Activated CD4-positive, alpha-beta T cell treated with anti-CD3 and anti-CD28 coated beads for 36 hours (primary cell): ENCODE results near the gene APOM. TPM values are rescaled to one million over a fixed set of nuclear protein-coding genes. Genes with fewer than 3 reads are reported as not detected.

Source experiments
- ATAC-seq: fragments of 200-7000 bp; cut with Tn5 transposase; one replicate; pipeline ENCODE4 v1.10.0; 2021; ENCODE audit warnings: mild to moderate bottlenecking, moderate library complexity
- CTCF ChIA-PET: fragments of 350-600 bp; sonication (Branson Sonifier 250); formaldehyde crosslinking; loops from one replicate; lab custom pipeline; 2021; ENCODE audit warnings: antibody characterized with exemption; lab: Charles Lee
- POLR2A ChIA-PET: fragments of 350-600 bp; sonication (Branson Sonifier 250); formaldehyde crosslinking; loops from one replicate; lab custom pipeline; 2021; ENCODE audit warnings: antibody characterized with exemption, inconsistent platforms; lab: Charles Lee
- DNase-seq: peaks from one replicate; pipeline ENCODE4 v3.0.0-alpha.2; 2020
- H3K27ac Mint-ChIP-seq: one replicate; pipeline ENCODE4 v1.8.0; 2021; ENCODE audit warnings: mixed read lengths
- H3K27me3 Mint-ChIP-seq: one replicate; pipeline ENCODE4 v1.8.0; 2021; ENCODE audit warnings: mixed read lengths
- H3K36me3 Mint-ChIP-seq: one replicate; pipeline ENCODE4 v1.8.0; 2021; ENCODE audit warnings: low read depth, mixed read lengths
- H3K4me1 Mint-ChIP-seq: one replicate; pipeline ENCODE4 v1.8.0; 2021; ENCODE audit warnings: mixed read lengths
- H3K4me3 Mint-ChIP-seq: one replicate; pipeline ENCODE4 v1.8.0; 2021; ENCODE audit warnings: mild to moderate bottlenecking, moderate library complexity, mixed read lengths
- H3K9me3 Mint-ChIP-seq: one replicate; pipeline ENCODE4 v1.8.0; 2021; ENCODE audit warnings: low read depth, mixed read lengths
- intact Hi-C, 2 experiments: fragments of 100-400 bp; cut with DNase I in 1 of 2; cut with micrococcal nuclease in 1 of 2; formaldehyde crosslinking; loops; one replicate each; pipeline versions ENCODE4 v1.14.2 to v1.15.1; 2022 to 2024; cut with DNase I, micrococcal nuclease
- total RNA-seq, 2 experiments: library from RNA; stranded (reverse); gene quantifications; one replicate each; pipeline ENCODE4 v1.2.3, GENCODE V29; 2021

APOM gene
- total RNA-seq, 2 experiments from 2014 or later: 3.4 to 4.0 TPM

DNA sequence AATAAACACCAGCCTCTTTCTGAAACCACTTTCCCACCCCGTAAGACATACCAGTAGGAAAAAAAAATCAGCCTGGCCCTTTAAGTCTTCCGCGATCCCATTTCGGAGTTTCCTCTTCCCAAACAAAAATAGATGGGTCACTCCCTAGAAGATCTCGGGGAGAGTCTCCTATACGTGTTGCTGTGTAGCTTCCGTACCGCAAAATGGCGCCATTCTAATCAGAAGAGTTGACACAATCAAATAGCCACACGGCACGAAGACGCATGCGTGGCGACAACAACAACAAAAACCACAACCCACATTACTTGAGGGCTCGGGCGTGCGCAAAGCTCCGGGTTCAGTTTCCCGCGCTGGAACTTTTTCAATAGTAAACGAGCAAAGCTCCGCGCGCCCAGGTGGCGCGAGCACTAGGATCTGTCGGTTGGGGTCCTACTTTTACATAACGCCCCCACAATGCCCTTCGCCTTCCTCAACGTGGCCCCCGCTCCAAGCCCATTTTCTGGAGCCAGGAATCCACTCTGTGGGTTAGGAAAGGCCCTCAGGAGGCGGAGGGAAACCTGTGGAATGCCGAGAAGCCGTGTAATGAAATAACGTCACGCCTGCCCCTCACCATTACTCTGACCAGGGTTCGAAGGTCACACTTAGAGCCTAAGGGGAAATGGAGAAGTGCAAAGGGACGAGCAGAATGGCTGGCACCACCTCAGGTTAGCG is 9.3 kb downstream of the APOM start, which contains the start of gene GPANK1:
Gene GPANK1, minus strand, starts transcription at position 208 of the 711 bp plus-strand sequence. CDS start 519 bp downstream, outside the sequence.
- Mint-ChIP-seq H3K27ac (peak within 1 kb of the TSS; percentile 99), H3K9me3 (no peaks in the 10 kb centered on the region), H3K27me3 (no peaks in the 10 kb centered on the region), H3K4me3 (peak within 1 kb of the TSS; percentile 99), H3K36me3 (peaks cover 77% of the 10 kb centered on the region), H3K4me1 (peaks cover 68% of the 10 kb centered on the region)
- ATAC-seq (peak; percentile 32), DNase-seq (peak; percentile 94)
- ChIA-PET CTCF (interaction anchor here (0.7 to 2.6 kb wide), 4 partner anchors 11 to 198 kb away, joined by 3 to 39 read pairs (median 5); partner anchors contain the start of genes APOM, BAG6, HSPA1B and NEU1), POLR2A (interaction anchor here (0.5 to 3.5 kb wide), 23 partner anchors 12 to 1307 kb away, joined by 3 to 72 read pairs (median 4); partner anchors contain the start of genes ABHD16A, APOM, ATP6V1G2 and BAG6)
- intact Hi-C loops: loop anchor here (1.0 to 10.0 kb wide), 23 partner anchors 13 to 1540 kb away; partner anchors contain the start of genes ABHD16A (in 2 of the 2), BAG6 (in 2 of the 2), PRRC2A (in 2 of the 2) and DDX39B (in 1 of the 2)

DNA sequence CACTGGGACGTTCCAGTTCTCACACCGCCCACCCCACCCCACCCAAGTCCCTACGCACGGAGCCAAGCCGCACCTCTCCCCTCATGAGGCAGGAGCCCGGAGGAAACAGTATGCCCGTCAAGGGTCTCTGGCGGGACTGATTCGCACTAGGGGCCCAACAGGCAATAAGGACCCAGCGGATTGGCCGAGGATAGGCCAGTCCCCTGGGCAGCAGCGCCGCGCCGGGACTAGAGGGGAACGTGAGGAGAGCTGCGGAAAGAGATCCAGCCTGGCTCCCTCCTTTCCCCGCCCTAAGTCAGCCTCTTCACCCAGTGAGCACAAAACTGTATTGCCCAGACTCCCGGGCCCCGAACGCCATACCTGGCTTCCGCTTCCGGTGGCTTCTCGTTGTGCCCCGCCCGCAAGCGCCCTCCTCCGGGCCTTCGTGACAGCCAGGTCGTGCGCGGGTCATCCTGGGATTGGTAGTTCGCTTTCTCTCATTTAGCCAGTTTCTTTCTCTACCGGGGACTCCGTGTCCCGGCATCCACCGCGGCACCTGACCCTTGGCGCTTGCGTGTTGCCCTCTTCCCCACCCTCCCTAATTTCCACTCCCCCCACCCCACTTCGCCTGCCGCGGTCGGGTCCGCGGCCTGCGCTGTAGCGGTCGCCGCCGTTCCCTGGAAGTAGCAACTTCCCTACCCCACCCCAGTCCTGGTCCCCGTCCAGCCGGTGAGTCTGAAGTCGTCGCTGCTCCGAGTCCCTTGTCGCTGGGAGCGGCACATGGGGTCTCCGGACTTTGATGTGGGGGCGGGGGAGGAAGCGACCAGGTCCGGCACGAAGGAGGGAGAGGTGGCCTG is 10.0 kb downstream of the APOM start, which contains the start of gene CSNK2B:
Gene CSNK2B, plus strand, starts transcription at position 580 of the 836 bp plus-strand sequence. CDS start 752 bp downstream, outside the sequence.
- H3K36me3 Mint-ChIP-seq: peaks cover 83% of the 10 kb centered on the region
- H3K27me3 Mint-ChIP-seq: no peaks in the 10 kb centered on the region
- peak; percentile 89 for ATAC-seq
- ChIA-PET POLR2A (interaction anchor here (0.5 to 3.5 kb wide), 13 partner anchors 13 to 1306 kb away, joined by 3 to 72 read pairs (median 4); partner anchors contain the start of genes ABHD16A, APOM, BAG6 and CLIC1), CTCF (interaction anchor here (1.0 to 2.6 kb wide), 3 partner anchors 11 to 197 kb away, joined by 3 to 39 read pairs (median 6); partner anchors contain the start of genes APOM, BAG6 and NEU1)
- H3K27ac Mint-ChIP-seq: peak within 1 kb of the TSS; percentile 99
- no peaks in the 10 kb centered on the region for H3K9me3 Mint-ChIP-seq
- H3K4me1 Mint-ChIP-seq: peaks cover 66% of the 10 kb centered on the region
- intact Hi-C loops: loop anchor here (1.0 to 10.0 kb wide), 22 partner anchors 13 to 1539 kb away; partner anchors contain the start of genes ABHD16A (in 2 of the 2), BAG6 (in 2 of the 2), PRRC2A (in 2 of the 2) and DDX39B (in 1 of the 2)
- H3K4me3 Mint-ChIP-seq: peak within 1 kb of the TSS; percentile 99
- peak; percentile 99 for DNase-seq

DNA sequence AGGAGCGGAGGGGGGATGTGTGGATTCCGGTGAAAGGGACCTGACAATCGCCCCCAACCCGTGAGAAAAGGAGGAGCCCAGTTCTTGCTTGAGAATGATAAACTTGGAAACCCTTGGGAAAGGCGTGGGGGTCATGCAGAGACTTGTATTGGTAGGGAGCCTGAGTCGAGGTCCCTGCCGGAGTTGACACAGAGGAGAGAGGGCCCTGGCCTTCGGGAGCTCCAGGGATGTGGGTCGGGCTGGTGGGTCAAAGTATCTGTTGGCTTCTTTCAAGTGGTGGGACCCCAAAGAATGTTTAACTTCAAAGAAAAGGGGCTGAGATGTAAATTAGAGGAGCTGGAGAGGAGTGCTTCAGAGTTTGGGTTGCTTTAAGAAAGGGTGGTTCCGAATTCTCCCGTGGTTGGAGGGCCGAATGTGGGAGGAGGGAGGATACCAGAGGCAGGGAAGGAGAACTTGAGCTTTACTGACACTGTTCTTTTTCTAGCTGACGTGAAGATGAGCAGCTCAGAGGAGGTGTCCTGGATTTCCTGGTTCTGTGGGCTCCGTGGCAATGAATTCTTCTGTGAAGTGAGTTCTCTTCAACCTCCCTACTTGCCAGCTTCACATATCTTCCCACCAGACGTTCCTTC is 10.8 kb downstream of the APOM start:
- intact Hi-C loops: loop anchor here (5.0 to 10.0 kb wide), 5 partner anchors 156 to 1538 kb away; partner anchors contain the start of genes GTF2H4 (in 1 of the 2), HSD17B8 (in 1 of the 2), MRPS18B (in 1 of the 2) and PPP1R10 (in 1 of the 2)
- peaks cover 81% of the 10 kb centered on the region for H3K36me3 Mint-ChIP-seq
- ATAC-seq (no peak), DNase-seq (no peak)
- H3K27me3 Mint-ChIP-seq: no peaks in the 10 kb centered on the region
- peak overlapping the region; percentile 99 for H3K4me3 Mint-ChIP-seq
- CTCF ChIA-PET: interaction anchor here (0.6 to 1.2 kb wide), 5 partner anchors 12 to 236 kb away, joined by 3 to 5 read pairs (median 3); partner anchors contain the start of gene ZBTB12
- H3K27ac Mint-ChIP-seq: peak overlapping the region; percentile 99
- peaks cover 60% of the 10 kb centered on the region for H3K4me1 Mint-ChIP-seq
- POLR2A ChIA-PET: interaction anchor here (0.5 to 0.7 kb wide), 2 partner anchors 38 to 70 kb away, joined by 3 to 5 read pairs; partner anchors contain the start of gene CLIC1
- H3K9me3 Mint-ChIP-seq: no peaks in the 10 kb centered on the region

DNA sequence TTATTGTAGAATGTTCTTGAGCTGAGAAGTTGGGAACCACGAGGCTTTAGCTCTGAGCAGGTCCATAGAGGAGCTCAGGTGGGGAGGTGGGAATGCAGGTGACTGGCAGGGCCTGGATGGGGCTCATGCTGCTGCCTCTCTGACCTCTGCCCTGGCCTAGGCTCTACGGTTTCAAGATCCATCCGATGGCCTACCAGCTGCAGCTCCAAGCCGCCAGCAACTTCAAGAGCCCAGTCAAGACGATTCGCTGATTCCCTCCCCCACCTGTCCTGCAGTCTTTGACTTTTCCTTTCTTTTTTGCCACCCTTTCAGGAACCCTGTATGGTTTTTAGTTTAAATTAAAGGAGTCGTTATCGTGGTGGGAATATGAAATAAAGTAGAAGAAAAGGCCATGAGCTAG is 14.0 kb downstream of the APOM start, which contains the start of gene LY6G5B:
Gene LY6G5B, plus strand, starts transcription at position 301 of the 400 bp plus-strand sequence. CDS start 975 bp downstream, outside the sequence.
- intact Hi-C loops: loop anchor here (5.0 to 10.0 kb wide), 5 partner anchors 153 to 1535 kb away; partner anchors contain the start of genes GTF2H4 (in 1 of the 2), HSD17B8 (in 1 of the 2), MRPS18B (in 1 of the 2) and PPP1R10 (in 1 of the 2)

DNA sequence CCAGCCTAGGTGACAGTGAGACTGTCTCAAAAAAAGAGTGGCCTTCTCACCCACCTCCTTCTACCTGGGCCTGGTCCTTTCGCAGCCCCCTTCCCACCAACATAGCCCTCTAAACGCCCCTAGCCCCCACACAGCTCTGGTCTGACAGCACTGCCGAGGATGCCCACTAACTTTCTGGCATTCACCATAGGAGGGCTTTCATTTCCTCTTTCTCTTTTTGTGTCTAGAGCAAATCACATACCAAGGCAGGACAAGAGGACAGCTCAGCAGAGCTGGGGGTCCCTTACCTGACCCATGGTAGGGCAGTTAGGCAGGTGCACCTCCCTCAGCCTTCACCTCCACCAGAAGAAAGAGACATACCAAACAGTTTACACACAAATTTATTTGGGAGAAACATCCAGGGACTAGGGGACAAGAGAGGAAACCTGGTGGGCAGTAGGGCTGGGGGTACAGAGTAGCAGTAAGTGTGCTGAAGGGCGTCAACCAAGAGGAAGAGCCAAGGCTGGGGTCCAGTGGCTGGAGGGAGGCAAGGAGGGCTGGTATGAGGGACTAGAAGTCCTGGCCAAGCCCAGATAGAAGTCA is 20.7 kb downstream of the APOM start:
- Mint-ChIP-seq H3K4me1 (peaks cover 12% of the 10 kb centered on the region), H3K36me3 (peaks cover 17% of the 10 kb centered on the region), H3K9me3 (no peaks in the 10 kb centered on the region), H3K27ac (no peak overlapping the region), H3K27me3 (no peaks in the 10 kb centered on the region), H3K4me3 (no peak overlapping the region)
- no peak for ATAC-seq
- ChIA-PET POLR2A (no interaction called here), CTCF (interaction anchor here (0.6 to 0.8 kb wide), 3 partner anchors 8 to 187 kb away, joined by 3 to 4 read pairs (median 3); no protein-coding TSS in a partner anchor)
- intact Hi-C loops: no loop called here
- no peak for DNase-seq

More for the DNA sequence above, 14.0 kb downstream of the APOM start, which contains the start of gene LY6G5B:
- CTCF ChIA-PET: interaction anchor here (0.7 to 0.9 kb wide), 3 partner anchors 18 to 129 kb away, joined by 3 to 6 read pairs (median 3); no protein-coding TSS in a partner anchor
- Mint-ChIP-seq H3K27me3 (no peaks in the 10 kb centered on the region), H3K4me1 (peaks cover 34% of the 10 kb centered on the region), H3K36me3 (peaks cover 69% of the 10 kb centered on the region), H3K4me3 (no peak within 1 kb of the TSS), H3K9me3 (no peaks in the 10 kb centered on the region), H3K27ac (no peak within 1 kb of the TSS)
- ATAC-seq: no peak
- no peak for DNase-seq
- POLR2A ChIA-PET: interaction anchor here (0.8 to 1.1 kb wide), 2 partner anchors 89 to 125 kb away, joined by 3 read pairs; no protein-coding TSS in a partner anchor

DNA sequence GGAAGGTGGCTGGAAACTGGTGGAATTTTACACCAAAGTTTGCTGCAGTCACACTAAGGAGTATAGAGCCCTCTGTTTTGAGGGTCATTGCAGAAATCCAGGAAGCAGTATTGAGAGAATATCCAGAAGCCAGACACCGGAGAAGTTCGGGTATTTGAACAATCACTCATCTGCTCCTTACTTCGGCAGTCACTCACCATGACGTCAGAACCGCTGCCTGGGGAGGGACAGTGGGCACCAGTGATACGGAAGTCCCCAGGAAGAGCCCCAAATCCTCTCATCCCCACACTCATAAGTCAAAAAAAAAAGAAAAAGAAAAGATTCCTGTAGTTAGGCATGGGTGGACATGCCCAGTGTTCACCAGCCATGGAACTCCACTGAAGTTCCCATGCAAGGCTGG is 21.2 kb downstream of the APOM start:
- ChIA-PET POLR2A (interaction anchor here (0.7 kb wide), 1 partner anchor 65 kb away, joined by 3 read pairs; no protein-coding TSS in a partner anchor), CTCF (interaction anchor here (0.6 kb wide), 1 partner anchor 188 kb away, joined by 3 read pairs; no protein-coding TSS in a partner anchor)
- DNase-seq: no peak
- Mint-ChIP-seq H3K9me3 (no peaks in the 10 kb centered on the region), H3K27ac (no peak overlapping the region), H3K4me3 (no peak overlapping the region), H3K36me3 (peaks cover 13% of the 10 kb centered on the region), H3K4me1 (peaks cover 15% of the 10 kb centered on the region), H3K27me3 (no peaks in the 10 kb centered on the region)
- no peak for ATAC-seq
- intact Hi-C loops: no loop called here

DNA sequence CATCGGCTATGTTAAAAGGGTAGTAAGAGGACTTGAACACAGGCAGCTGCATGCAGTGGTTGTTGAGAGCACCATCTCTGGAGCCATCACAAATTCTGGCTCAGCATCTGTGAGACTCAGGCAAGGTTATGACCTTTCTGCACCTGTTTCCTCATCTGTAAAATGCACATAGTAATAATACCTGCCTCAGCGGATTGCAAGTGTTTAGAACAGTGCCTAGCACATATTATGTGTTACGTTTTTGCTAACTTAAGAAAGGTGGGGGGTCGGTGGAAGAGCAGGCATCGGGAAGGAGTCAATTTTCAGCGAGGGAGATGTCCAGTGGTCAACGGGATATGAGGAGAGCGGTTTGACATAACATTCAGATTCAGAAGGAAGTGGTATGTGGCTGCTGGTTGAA is 22.3 kb downstream of the APOM start:
- no peak for DNase-seq
- no peak overlapping the region for H3K27ac Mint-ChIP-seq
- no peaks in the 10 kb centered on the region for H3K9me3 Mint-ChIP-seq
- peaks cover 5% of the 10 kb centered on the region for H3K36me3 Mint-ChIP-seq
- H3K4me3 Mint-ChIP-seq: no peak overlapping the region
- ATAC-seq: no peak
- ChIA-PET CTCF (interaction anchor here (0.6 to 1.6 kb wide), 3 partner anchors 13 to 185 kb away, joined by 3 to 4 read pairs (median 3); partner anchors contain the start of gene NEU1), POLR2A (interaction anchor here (0.7 kb wide), 1 partner anchor 61 kb away, joined by 3 read pairs; no protein-coding TSS in a partner anchor)
- intact Hi-C loops: no loop called here
- H3K4me1 Mint-ChIP-seq: peaks cover 15% of the 10 kb centered on the region
- no peaks in the 10 kb centered on the region for H3K27me3 Mint-ChIP-seq

DNA sequence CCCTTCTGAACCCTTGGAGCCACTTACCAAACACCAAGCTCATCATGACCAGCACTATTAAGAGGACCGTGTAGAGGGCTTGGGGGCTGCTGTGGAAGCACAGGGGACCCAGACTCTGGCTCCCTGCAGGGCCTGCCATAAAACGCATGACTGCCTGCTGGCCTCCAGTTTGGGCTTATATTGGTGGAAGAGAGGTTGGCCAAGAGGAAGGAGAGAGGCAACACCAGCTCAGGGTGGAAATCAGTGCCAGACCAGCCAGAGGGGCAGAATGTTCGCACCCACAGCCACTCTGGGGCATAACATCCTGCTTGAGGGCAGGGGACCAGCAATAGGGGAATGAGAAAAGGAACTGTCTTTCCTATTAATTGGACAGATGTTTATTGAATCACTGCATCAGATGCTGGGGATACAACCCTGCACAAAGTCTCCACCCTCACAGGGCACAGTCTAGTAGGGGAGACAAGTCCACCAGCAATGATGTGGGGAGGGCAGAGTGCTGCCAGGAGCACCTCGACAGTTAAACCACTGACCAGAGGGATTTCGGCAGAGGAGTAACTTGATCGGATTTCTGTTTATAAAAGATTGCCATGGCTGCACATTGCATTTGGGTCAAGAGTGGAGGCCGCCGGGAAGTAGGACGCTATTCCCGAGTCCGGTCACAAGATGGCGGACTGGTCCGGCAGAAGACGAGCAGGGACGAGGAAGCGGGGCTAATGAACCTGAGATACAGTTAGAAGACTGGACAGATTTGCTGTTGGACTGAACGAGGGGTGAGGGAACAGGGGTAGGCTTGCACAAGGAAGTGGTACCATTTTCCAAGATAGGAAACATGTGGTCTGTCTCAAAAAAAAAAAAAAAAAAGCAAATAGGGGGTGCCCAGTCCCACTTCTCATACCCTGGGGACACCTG is 24.8 kb downstream of the APOM start, which contains the start of gene LY6G5C:
Gene LY6G5C, minus strand, starts transcription at position 842 of the 909 bp plus-strand sequence. Its CDS starts 694 bp downstream, at position 148.
- peak within 1 kb of the TSS; percentile 49 for H3K27ac Mint-ChIP-seq
- no peaks in the 10 kb centered on the region for H3K27me3 Mint-ChIP-seq
- peak; percentile 80 for DNase-seq
- no peaks in the 10 kb centered on the region for H3K36me3 Mint-ChIP-seq
- peaks cover 15% of the 10 kb centered on the region for H3K4me1 Mint-ChIP-seq
- no peaks in the 10 kb centered on the region for H3K9me3 Mint-ChIP-seq
- ChIA-PET POLR2A (interaction anchor here (0.5 to 0.8 kb wide), 2 partner anchors 38 to 146 kb away, joined by 3 read pairs; no protein-coding TSS in a partner anchor), CTCF (interaction anchor here (0.6 to 1.0 kb wide), 7 partner anchors 10 to 179 kb away, joined by 3 to 6 read pairs (median 3); partner anchors contain the start of gene LY6G6D)
- peak; percentile 80 for ATAC-seq
- peak within 1 kb of the TSS; percentile 66 for H3K4me3 Mint-ChIP-seq
- intact Hi-C loops: loop anchor here (1.0 to 10.0 kb wide), 10 partner anchors 23 to 277 kb away; partner anchors contain the start of genes NELFE (in 2 of the 2), NEU1 (in 2 of the 2), SKIC2 (in 2 of the 2) and ABHD16A (in 1 of the 2)
